HG03039 (cell line): ENCODE results near the gene TTC9C.
A peak's percentile ranks its signal among the peaks of the same experiment; 100 is the strongest.
"Not testable (repeated sequence)": the region's sequence is repeated elsewhere in the genome, so short reads cannot be mapped to it uniquely, and the experiment has no call there.

ENCODE experiments used
- ATAC-seq: cut with Tn5 transposase; IDR thresholded peaks from one replicate; pipeline ENCODE4 v1.9.1; 2021; ENCODE audit warnings: mild to moderate bottlenecking, moderate library complexity; ENCODE audit not compliant: unreplicated experiment

The TTC9C gene

GRCh38 chr11:62709247-62710000 is 18.9 kb upstream of the TTC9C start:
- peak; percentile 44 for ATAC-seq

- ATAC-seq = no peak
These were observed 18.3 kb upstream of the TTC9C start for GRCh38 chr11:62710001-62710345.

DNA sequence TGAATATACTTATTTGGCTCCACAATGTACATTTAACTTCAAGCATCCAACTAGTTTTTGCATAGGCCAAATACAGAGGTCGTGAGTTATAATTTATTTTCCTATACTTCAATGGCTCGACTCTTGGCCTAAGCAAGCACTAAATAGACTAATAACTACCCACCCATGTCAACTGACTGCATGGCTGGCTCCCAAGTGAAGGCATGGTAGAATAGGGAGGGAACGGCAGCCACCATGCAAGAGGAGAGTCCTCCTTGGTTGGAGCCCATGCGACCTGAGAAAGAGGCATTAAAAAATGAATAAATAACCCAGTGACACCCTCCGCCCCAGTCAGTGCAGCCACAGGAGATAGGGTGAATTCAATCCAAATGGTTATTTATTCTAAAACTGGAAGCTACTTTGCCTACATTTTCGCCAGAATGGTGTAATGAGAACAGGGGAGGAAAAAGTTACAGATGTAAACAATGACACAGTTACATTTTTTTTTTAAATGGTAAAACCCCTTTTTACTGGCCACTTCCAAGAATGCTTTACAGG is 15.9 kb upstream of the TTC9C start:
- no peak for ATAC-seq

DNA sequence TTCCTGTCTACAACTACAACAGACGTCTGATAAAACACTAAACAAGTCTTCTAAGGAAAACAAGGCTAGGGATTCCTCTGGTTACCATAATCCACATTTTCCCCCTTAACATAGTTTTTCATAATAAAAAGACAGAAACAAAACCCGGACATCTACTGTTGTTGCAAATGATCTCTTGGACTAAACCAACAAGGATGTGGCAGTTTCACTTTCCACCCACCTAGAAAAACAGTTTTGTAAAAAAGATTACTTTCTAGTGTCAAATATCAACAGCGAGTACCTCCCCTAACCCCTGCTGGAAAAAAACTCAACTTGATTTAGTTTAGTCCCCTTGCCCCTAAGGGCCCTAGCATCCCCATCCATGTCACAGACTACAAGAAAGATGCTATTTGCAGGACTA is 15.4 kb upstream of the TTC9C start:
- no peak for ATAC-seq

- ATAC-seq = no peak
These were observed 14.9 kb upstream of the TTC9C start for GRCh38 chr11:62713343-62713742.

DNA sequence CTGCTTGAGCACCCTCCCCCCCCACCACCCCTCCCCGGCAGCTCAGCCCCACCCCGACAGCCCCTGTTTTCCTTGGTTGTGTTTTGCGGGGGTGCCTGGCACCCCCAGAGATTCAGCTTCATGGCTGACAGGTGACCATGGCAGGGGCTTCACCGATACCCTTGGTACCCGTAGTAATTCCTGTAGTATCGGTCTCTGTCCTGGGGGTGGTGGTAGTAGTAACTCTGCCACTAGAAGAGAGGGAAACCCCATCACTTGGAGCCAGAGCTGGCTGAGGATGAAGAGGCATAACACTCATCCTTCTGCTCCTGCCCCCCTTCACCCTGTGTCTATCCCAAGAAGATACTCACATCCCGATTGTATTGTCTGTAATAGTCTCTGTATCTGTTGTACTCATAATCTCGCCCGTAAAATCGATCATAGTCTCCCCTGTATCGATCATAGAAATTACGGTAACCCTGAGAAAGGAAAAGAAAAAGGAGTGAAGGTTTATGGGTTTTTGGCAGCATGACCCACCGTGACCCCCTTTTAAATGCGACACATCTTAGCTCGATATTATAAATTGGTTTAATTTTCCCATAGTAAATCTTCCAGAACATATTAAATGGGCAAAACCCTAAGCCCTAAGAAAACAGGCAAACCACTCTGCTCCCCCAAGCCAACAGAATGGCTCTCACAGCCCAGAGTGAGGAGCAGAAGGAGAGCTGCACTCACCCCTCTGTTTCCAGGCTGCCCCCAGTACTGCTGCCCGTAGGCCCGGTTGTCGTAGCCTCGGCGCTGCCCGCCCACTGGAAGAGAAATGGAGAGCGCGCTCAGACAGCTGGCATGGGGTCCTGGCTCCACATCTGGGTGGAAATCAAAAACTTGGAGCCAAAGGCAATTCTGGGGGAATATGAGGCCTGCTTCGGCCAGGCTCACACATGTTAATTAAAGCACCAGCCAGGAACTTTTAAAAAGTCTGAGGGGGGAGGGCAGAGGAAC is 12.8 kb upstream of the TTC9C start:
- ATAC-seq = no peak

DNA sequence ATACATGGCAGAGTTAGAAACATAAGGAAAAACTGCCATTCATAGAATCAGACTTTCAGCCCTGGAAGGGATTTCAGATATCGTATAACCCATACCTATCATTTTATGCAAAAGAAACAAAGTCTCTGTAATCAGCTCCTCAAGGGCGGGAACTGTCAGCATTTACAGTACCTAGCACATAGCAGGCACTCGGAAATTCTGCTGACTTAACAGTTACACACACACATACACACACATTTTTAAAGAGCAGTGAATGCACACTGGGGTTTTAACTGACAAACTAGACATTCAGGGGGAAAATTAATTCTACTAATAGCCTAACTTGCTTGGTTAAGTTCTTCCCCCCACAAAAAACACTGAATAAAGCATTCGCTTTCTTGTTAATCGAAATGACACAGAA is 12.1 kb upstream of the TTC9C start:
- ATAC-seq = no peak

DNA sequence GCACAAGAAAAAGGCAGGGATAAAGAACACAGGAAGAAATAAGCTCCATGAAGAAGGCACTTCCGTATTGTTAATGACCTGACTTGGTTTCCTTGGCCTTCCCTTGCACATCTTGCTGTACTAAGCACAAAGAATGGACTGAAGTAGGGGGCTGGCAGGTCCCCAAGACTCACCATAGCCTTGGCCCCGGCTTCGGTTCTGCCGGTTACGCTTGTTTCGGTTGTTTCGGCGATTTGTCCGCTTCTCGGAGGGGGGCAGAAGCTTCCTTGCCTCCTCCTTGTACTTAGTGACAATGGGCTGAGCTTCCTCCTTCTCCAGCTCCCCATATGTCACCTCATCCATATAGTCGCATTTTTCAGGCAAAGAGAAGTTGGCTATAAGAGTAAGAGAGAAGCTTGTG is 11.5 kb upstream of the TTC9C start:
- no peak for ATAC-seq

- no peak for ATAC-seq
These were observed 8.8 kb upstream of the TTC9C start for GRCh38 chr11:62719302-62719978.

DNA sequence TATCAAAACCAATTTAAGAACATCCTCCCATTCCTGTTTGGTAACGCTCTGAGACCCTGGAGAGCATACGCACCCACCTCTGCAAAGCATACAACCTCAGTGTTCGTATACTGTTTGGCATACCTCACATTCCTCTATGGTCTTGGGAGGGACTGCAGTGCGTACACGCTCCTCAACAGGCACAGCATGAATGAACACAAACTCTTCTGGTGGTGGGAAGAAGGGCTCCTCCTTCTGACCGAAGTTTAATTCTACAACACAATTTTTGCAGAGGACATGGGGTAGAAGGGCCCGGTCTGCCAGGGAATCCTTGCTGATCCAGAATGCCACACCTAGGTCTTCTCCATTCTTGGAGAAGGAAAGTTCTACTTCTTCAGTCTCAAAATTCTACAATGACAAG is 6.3 kb upstream of the TTC9C start:
- no peak for ATAC-seq

GRCh38 chr11:62724171-62724570 is 4.1 kb upstream of the TTC9C start:
- ATAC-seq = no peak

DNA sequence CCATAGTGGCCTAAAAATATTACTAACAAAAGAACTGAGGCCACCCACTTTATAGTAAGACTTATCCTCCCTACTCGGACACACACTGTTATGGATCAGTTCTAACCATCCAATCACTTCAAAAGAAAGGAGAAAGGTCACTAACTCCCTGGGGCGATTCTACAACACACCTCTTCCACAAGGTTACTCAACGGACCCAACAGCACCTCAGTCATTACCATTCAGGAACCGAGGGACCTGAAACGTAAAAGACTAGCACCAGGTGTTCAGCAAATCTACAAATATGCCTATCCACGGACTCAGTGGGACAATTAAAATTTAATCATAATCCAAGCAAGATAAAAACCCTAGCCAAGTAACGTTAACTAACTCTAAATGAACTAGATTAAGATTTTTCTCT is 2.6 kb upstream of the TTC9C start:
- ATAC-seq = no peak

DNA sequence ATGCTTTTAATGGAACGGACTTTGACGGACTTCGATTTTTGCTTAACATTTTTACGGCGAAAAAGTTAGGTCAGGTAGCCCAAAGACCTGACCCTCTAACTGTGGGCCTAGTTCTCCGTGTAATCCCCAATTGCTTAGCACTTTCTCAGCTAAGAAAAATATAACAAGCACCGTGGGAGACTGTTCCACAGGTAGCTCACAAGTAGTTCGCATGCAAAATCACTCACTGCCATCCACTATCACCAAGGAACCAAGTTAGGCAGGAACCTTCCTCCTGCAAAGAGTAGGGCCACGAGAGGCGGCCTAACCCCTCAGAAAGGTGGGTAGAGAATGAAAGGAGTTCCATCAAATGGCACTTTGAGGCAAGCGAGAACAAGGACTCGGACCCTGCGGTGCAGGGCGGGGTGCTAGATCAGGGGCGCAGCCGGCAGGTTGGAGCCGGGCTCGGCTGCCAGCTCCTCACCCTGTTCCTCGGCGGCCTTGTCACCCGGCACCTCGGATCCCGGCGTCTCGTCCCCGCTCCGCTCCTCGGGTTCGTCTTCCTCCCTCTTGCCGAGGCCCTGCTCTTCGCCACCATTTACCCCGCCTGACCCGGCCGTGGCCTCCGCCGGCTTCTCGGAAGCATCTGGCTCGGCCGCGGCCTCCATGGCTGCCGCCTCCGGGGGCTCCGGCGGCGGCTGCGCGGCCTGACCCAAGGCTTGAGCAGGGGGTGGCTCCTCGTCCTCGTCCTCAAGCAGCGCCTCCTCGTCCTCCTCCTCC is 2.0 kb upstream of the TTC9C start:
- peak; percentile 0 for ATAC-seq

DNA sequence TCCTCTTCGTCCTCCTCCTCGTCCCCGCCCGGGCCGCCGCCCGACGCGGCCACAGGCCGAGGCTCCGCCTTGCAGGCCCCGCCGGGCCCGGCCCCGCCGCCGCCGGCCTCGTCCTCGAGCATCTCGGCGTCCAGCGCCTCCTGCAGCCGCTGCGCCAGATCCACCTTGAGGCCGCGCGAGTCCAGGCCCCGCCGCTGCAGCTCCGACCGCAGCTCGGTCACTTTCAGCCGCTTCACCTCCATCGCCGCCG is 1.4 kb upstream of the TTC9C start:
- ATAC-seq = no peak

DNA sequence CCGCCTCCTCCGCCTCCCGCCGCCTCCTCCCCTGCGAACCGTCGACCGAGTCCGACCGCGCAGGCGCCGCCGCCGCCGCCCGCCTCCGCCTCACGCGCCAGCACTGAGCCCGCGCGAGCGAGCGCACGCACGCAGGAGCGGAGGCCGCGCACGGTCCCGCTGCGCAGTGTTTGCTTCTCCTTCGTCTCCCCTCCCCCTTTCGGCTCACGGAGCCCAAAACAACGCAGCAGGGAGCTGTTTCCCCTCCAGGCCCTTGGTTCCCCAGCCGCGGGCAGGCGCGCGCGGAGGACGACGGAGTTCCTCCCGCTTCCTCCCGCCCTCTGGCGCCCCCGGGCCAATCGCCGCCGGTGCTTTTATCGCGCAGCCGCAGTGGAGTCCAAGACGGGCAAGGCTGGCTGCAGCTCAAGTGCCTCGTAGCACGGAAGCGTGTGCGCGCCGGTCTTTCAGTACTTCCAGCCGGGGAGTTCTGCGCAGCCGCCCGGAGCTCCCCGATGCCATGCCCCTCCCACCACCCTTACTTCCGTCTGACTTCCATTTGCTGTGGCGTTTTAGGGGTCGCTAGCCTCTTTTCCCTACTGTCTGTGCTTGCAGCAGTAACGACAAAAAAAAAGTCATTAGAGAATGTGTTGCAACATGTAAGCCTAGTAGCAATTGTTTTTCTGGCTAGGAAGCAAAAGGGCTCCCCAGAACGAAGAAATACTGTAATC is 968 bp upstream of the TTC9C start, which contains the start of gene HNRNPUL2:
Gene HNRNPUL2 (minus strand): TSS at position 293 of the 707 bp plus-strand sequence. CDS start 301 bp downstream, outside the sequence.
- peak; percentile 51 for ATAC-seq

- peak; percentile 47 for ATAC-seq
These were observed 465 bp upstream of the TTC9C start for GRCh38 chr11:62727872-62728170.

DNA sequence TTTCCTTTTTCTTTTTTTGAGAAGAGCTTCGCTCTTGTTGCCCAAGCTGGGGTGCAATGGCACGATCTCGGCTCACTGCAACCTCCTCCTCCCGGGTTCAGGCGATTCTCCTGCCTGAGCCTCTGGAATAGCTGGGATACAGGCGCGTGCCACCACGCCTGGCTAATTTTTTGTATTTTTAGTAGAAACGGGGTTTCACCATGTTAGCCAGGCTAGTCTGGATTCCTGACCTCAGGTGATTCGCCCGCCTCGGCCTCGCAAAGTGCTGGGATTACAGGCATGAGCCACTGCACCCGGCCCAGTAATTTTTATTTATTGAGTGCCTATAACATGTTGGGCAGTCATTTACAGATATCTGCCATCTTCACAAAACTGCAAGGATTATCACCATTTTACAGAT is 1.8 kb downstream of the TTC9C start:
- ATAC-seq = not testable (repeated sequence)

DNA sequence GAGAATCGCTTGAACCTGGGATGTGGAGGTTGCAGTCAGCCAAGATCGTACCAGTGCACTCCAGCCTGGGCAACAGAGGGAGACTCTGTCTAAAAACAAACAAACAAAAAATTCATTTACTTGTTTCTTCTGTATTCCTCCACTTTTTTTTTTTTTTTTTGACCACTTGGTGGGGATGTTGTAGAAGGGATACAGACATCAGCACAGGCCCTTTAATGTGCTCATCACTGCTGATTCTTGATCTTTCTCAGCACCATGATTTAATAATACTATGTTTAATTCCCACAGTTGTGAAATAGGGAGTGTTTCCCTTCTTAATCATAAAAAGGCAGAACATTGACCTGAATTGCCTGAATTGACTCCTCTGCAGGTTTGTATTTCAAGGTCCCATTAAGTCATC is 4.5 kb downstream of the TTC9C start:
- no peak for ATAC-seq

GRCh38 chr11:62737196-62737595 is 8.9 kb downstream of the TTC9C start:
- ATAC-seq = no peak

DNA sequence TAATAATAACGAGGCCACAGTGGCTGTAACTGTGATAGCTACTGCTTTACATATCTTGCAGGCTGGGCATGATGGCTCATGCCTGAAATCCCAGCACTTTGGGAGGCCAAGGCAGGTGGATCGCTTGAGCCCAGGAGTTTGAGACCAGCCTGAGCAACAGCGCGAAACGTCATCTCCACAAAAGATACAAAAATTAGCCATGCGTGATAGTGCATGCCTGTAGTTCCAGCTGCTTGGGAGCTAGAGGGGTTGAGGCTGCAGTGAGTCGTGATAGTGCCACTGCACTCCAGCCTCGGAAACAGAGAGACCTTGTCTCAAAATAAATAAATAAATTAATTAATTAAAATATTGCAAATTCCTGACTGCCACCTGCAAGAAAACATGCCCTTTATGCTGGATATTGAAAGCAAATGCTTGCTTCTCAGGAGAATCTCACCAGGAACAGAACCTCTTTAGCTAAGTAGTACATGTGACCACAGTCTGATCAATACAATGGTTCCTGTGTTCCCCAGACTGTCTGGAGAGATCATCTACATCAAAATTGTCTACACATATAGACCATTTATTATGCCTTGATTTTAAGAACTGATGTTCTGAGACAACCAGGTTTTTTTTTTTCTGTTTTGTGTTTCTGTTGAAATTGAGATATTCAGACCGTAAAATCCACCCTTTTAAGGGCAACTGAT is 19.3 kb downstream of the TTC9C start:
- no peak for ATAC-seq
